Activated CD8-positive, alpha-beta memory T cell treated with anti-CD3 and anti-CD28 coated beads for 48 hours (primary cell): ENCODE data around the gene SBF2.

Experiments
- DNase-seq, 3 experiments: peaks; one replicate each; pipeline ENCODE4 v3.0.0-alpha.2; 2020; ENCODE audit warnings: low read depth in 2 of 3, low spot score in 2 of 3

SBF2 gene

DNA sequence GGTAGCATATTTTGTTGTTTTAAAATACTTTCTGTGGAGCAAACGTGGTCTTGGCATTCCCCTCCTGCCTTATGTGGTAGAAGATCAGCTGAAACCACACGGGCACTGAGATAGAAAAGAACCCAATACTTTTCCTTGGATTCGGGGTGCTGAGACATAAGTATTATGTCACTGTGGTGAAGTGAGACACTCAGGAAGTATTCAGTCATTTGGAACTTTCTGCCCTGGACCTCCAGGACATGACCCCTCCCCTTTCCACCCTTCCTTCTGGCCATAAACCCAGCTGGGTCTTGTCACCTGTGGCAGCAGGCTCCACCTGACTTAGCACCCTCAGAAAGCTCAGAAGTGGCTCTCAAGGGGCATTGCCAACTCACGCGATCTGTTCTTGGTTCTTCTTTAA is 506.8 kb downstream of the SBF2 start:
- DNase-seq = no peak

GRCh38 chr11:9784602-9785315 is 509.3 kb downstream of the SBF2 start:
- no peak for DNase-seq

DNA sequence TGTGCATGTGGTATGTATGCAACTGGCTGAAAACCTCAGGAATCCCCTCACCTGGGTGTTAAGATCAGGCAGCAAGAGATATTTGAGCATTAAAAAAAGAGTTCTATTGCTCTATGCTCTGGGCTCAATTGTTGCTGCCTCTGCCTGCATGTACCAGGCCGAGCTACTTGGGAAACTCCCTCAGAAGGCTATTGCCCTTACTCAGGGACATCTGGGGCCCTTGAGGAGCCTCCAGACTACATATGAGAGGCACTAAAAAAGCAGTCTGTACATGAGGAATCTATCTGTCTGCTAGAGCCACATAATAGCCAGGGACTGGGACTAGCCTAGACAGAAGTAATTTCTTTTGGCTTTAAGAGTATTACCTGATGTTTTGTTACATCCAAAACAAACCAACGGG is 510.0 kb downstream of the SBF2 start:
- DNase-seq = no peak

- DNase-seq = no peak
Observed at GRCh38 chr11:9780929-9781328, 513.1 kb downstream of the SBF2 start.

DNA sequence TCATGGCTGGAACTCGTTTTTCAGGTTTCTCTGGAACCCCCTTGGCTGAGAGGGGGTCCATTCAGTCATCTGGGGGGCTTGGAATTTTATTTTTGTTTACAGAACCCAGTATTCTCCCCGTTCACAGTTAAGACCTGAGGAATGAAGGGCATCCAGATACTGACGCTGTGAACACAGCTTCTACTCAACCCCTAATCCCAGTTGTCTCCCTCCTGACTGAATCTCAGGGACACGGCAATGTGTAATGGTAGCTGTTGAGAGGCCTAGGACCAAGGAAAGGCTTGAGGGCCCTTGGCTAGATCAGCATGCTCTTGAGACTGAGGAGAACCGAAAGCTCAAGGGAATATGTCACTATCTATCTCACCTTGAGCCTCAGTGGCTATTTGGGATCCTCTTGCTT is 516.5 kb downstream of the SBF2 start:
- no peak for DNase-seq

DNA sequence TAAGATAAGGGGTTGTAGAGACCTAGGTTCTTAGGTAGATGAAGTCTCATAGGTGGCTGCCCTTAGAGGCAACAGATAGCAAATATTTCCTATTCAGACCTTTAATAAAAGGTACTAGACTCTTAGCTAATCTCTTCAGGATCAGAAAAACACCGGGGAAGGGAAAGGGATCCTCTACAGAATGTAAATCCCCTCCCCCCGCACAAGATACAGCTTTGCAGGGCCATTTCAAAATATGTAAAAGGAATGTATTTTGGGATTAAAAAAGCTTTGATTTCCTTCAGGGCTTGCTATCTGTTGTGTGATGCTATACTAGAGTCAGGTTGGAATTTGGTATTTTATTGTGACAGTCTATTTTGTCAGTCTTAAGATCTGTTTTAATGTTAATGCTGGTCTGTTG is 517.0 kb downstream of the SBF2 start:
- no peak for DNase-seq

DNA sequence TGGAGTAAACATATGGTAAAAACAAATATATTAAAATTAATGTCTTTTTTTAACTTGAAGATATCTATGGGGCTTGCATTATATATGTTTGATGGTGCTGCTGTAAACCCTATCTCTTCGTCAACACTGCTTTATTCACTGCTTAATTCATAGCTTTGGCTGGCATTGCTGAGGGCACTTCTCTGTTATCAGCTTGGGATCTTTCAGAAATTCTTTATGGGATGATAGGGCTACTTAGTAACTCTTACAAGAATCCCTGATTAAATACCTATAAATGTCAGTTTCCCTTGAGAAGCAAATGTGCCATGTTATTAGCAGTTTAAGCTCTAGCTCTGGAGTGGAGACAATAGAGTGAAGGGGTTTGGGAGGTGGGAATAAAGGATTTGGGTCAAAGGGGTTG is 517.8 kb downstream of the SBF2 start:
- no peak for DNase-seq

DNA sequence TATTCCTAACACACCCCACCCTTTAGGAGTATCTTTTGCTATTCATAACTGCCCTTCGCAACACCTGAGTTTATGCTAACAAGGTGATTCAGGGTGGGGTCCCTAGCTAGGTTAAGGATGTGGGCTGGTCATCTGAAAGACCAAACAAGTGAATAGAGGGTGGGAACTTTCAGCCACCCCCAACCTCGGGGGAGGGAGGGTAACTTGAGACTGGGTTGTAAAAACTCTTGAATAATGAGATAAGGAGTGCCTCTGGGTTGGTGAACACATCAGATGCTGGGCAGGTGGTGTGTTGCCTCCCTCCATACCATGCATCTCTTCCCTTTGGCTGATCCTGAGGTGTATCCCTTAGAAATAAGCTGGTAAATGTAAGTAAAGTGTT is 518.6 kb downstream of the SBF2 start:
- DNase-seq = no peak

GRCh38 chr11:9774591-9775397 is 519.2 kb downstream of the SBF2 start:
- DNase-seq = no peak

DNA sequence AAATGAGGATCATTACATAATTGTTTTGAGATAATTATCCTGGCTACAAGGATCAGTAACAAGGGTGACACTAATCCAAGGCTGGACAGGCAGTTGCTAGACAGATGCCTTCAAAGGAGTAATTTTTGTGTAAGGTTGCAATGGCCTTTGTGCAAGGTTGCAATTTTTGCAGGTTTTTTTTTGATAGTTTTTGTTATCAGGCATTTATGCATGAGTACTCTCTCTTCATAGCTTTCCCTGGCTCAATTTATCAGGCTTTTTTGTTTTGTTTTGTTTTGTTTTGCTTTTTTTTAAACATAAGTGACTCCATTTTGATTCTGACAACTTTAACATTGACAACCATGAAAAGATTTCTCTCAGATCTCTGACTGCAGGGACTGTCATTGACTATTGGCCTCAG is 519.9 kb downstream of the SBF2 start:
- DNase-seq = no peak

DNA sequence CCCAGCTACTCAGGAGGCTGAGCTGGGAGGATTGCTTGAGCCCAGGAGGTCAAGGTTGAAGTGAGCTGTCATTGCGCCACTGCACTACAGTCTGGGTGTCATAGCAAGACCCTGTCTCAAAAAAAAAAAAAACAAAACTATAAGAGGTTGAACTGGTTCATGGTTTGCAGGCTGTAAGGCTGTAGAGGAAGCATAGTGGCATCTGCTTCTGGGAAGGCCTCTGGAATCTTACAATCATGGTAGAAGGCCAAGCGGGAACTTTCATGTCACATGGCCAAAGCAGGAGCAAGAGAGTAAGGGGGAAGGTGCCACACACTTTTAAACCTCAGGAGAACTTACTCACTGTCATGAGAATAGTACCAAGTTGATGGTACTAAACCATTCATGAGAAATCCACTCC is 520.5 kb downstream of the SBF2 start:
- no peak for DNase-seq

GRCh38 chr11:9772218-9772617 is 521.8 kb downstream of the SBF2 start:
- DNase-seq = no peak

GRCh38 chr11:9771071-9771511 is 522.9 kb downstream of the SBF2 start:
- no peak for DNase-seq

DNA sequence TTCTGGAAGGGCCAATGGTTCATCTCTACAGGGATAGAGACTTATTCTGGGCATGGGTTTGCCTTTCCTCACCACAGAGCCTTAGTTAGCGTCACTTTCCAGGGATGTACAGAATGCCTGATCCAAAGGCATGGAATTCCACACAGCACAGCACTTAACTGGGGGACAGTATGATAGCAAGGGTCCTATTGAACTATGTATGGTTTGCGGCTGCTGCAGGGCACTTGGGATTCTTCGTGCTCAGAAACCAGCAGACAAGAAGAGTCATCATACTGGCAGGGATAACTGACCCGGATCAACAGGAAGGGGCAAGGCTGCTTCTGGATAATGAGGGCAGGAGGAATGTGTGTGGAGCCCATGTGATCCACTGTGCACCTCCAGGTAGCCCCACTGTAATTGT is 524.4 kb downstream of the SBF2 start:
- no peak for DNase-seq

DNA sequence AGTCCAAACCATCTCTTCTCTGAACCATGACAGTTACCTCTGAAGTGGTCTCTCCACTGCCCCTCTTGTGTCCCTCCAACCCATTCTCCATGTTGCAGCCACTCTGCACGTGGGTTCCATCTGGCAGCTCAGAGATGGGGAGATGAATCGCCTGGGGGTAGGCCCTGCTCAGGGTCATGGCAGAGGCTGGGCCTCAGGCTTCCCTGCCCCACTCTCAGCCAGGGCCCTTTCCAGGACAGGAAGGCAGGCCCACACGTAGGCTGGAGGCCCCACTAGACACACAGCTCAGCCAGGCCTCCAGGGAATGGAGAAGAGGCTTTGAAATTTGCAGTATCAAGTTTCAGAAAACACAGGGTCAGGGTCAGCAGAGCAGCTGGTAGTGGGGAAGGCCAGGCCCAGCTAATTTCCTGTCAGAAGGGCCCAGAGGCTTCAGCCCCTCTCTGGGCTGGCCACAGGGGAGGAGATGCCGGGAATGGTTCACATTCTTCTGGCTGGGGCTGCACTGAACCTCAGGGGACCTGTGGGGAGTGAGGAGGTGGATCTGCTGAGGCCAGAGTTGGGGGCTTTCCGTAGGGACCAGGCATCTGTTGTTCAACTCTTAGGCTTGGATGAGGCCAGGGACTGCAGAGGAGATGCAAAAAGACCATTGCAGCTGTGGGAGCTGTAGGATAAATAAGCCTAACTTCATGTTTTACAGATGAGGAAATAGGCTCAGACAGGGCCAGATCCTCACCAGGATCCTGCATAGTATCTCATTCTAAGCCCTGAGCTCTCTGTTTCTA is 528.5 kb downstream of the SBF2 start:
- no peak for DNase-seq

GRCh38 chr11:9763301-9763700 is 530.7 kb downstream of the SBF2 start:
- no peak for DNase-seq

- DNase-seq = no peak
Observed at GRCh38 chr11:9762531-9762930, 531.5 kb downstream of the SBF2 start.

- no peak for DNase-seq
Observed at GRCh38 chr11:9761441-9761945, 532.5 kb downstream of the SBF2 start.

DNA sequence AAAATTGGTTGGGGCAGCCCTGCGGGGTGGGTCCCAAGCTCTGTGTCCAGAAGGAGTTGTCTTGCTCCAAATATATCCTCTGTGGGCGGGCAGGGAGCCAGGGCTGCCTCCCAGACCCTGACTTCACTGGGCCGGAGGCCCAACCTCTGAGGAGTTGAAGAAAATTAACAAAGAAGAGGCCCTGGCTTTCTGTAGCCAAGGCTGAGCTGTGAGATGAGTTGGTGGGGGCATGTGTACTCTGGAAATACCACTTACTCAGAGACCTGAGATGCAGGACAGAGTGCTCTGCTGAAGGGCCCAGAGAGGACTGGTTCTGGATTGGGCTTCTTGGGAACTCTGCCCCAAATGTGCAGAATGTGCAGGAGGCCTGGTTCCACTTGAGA is 533.8 kb downstream of the SBF2 start:
- no peak for DNase-seq

DNA sequence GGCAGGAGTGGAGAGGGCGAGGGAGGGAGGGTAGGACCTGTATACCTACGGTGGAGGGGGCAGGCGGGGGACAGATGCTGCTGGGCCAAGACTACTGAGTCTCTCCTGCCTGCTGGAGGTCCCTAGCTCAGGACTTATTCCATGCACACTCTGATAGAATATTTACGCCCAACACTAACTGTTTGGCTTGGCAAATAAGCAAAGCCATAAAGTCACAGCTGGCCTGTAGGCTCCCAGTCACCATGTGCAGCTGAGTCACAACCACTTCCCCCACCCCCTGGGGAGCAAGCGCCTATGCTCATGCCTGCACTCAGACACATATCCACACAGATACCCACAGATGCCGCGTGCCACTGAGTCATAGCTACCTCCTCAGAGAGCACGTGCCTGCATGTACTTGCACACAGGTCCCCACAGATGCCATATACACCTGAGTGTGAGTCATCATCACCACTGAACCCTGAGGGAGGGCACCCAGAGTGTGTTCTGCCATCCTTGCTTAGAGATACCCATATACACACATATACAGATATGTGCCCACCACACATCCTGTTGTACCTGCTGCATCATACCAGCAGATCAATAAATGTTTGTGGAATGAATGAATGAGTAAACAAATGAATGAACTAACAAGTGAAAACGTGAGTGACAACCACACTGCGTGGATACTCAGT is 534.4 kb downstream of the SBF2 start:
- peak; percentile 62 to 80 (median 79) for DNase-seq
